GM19463 (cell line): ENCODE measurements around the gene PADI2.

Experiments used
- ATAC-seq: cut with Tn5 transposase; IDR thresholded peaks from one replicate; pipeline ENCODE4 v1.9.1; 2021; ENCODE audit warnings: mild to moderate bottlenecking, moderate library complexity; ENCODE audit not compliant: unreplicated experiment

The PADI2 gene

GRCh38 chr1:17059391-17060305 lies 59.6 kb downstream of the PADI2 start:
- ATAC-seq: peak; percentile 57

- ATAC-seq: no peak
These were observed 62.7 kb downstream of the PADI2 start for GRCh38 chr1:17056551-17056950.

GRCh38 chr1:17055801-17056200 lies 63.5 kb downstream of the PADI2 start:
- ATAC-seq: no peak

- ATAC-seq: peak; percentile 97
These were observed 65.4 kb downstream of the PADI2 start, which contains the start of gene SDHB for GRCh38 chr1:17053685-17054410. TSS of gene SDHB (minus strand) at chr1:17054032. CDS start at chr1:17054019, 13 bp downstream.

- no peak for ATAC-seq
These were observed 66.1 kb downstream of the PADI2 start for GRCh38 chr1:17053086-17053684.

- ATAC-seq: no peak
These were observed 66.6 kb downstream of the PADI2 start for GRCh38 chr1:17052641-17053040.

- no peak for ATAC-seq
These were observed 67.2 kb downstream of the PADI2 start for GRCh38 chr1:17052038-17052437.

GRCh38 chr1:17047924-17048323 lies 71.3 kb downstream of the PADI2 start:
- ATAC-seq: no peak

GRCh38 chr1:17046334-17046657 lies 73.0 kb downstream of the PADI2 start:
- no peak for ATAC-seq

- ATAC-seq: no peak
These were observed 73.5 kb downstream of the PADI2 start for GRCh38 chr1:17045634-17046333.

GRCh38 chr1:17045150-17045549 lies 74.1 kb downstream of the PADI2 start:
- ATAC-seq: no peak

- no peak for ATAC-seq
These were observed 75.6 kb downstream of the PADI2 start for GRCh38 chr1:17043676-17044075.

GRCh38 chr1:17040135-17040534 lies 79.1 kb downstream of the PADI2 start:
- ATAC-seq: no peak

GRCh38 chr1:17039522-17039921 lies 79.7 kb downstream of the PADI2 start:
- ATAC-seq: no peak

GRCh38 chr1:17033481-17033880 lies 85.8 kb downstream of the PADI2 start:
- no peak for ATAC-seq

GRCh38 chr1:17032741-17033140 lies 86.5 kb downstream of the PADI2 start:
- no peak for ATAC-seq

GRCh38 chr1:17031436-17031835 lies 87.8 kb downstream of the PADI2 start:
- no peak for ATAC-seq

GRCh38 chr1:17030206-17030605 lies 89.0 kb downstream of the PADI2 start:
- ATAC-seq: no peak

- ATAC-seq: no peak
These were observed 90.5 kb downstream of the PADI2 start for GRCh38 chr1:17028662-17029188.

- ATAC-seq: no peak
These were observed 91.4 kb downstream of the PADI2 start for GRCh38 chr1:17027900-17028299.

GRCh38 chr1:17027403-17027802 lies 91.8 kb downstream of the PADI2 start:
- ATAC-seq: no peak
